ENCODE data around the gene KCNAB3. TPM values are rescaled to one million over a fixed set of nuclear protein-coding genes. Genes with fewer than 3 reads are reported as not detected.

Gene KCNAB3
- total and polyA plus RNA-seq, 8 donors = 0.31 to 7.8 (median 2.9) TPM; not detected in 1

GRCh38 chr17:7916385-7916682, 13.3 kb downstream of the KCNAB3 start:
- H3K4me3 ChIP-seq = peak overlapping the region; percentile 56 to 67 (median 61)
- WGBS, 5 donors = 35 to 62% (median 40%) methylated on average over 9 to 15 of the region's 15 CpGs
- peak overlapping the region; percentile 89 to 96 (median 93) for H3K27ac ChIP-seq
- intact Hi-C loops (cut with DNase I; ENCODE audit: low total_unique reads) = no loop called here
- H3K4me1 ChIP-seq = peaks cover 20 to 48% (median 38%) of the 10 kb centered on the region in 4 donors
- no peaks in the 10 kb centered on the region for H3K27me3 ChIP-seq
- DNase-seq = no peak
- peaks cover 0 to 11% (median 10%) of the 10 kb centered on the region in 4 donors for H3K36me3 ChIP-seq
- TF ChIP-seq POLR2AphosphoS5 (IDR thresholded peaks at IDR 0.05) (no peak), EP300 (IDR thresholded peaks at IDR 0.05) (no peak), CTCF (IDR thresholded peaks at IDR 0.05) (no peak), POLR2A (IDR thresholded peaks at IDR 0.05) (no peak)
- H3K9me3 ChIP-seq = no peaks in the 10 kb centered on the region

GRCh38 chr17:7915611-7916384, 13.9 kb downstream of the KCNAB3 start, which contains the start of gene RNF227:
TSS of gene RNF227 (minus strand) at chr17:7916289. CDS start at chr17:7916195, 94 bp downstream.
- 0 to 2% (median 1%) methylated on average over 33 to 100 of the region's 100 CpGs for WGBS, 5 donors

GRCh38 chr17:7915179-7915610, 14.5 kb downstream of the KCNAB3 start:
- no peak for TF ChIP-seq EP300 (IDR thresholded peaks at IDR 0.05)
- no peak for TF ChIP-seq POLR2A (IDR thresholded peaks at IDR 0.05)
- TF ChIP-seq CTCF (IDR thresholded peaks at IDR 0.05) = no peak
- TF ChIP-seq POLR2AphosphoS5 (IDR thresholded peaks at IDR 0.05) = no peak
- intact Hi-C loops (cut with DNase I; ENCODE audit: low total_unique reads) = no loop called here
- Histone ChIP-seq H3K9me3 (no peaks in the 10 kb centered on the region), H3K27ac (peak overlapping the region; percentile 89 to 96 (median 93)), H3K27me3 (no peaks in the 10 kb centered on the region), H3K4me3 (peak overlapping the region; percentile 56 to 67 (median 61)), H3K4me1 (peaks cover 20 to 48% (median 38%) of the 10 kb centered on the region in 4 donors), H3K36me3 (peaks cover 6 to 22% (median 21%) of the 10 kb centered on the region in 4 donors)
- no peak for DNase-seq
- 2 to 3% (median 3%) methylated on average over 14 to 15 of the region's 15 CpGs for WGBS, 5 donors

More at GRCh38 chr17:7915611-7916384, 13.9 kb downstream of the KCNAB3 start, which contains the start of gene RNF227:
- peak; percentile 91 to 98 for DNase-seq
- no peak for TF ChIP-seq POLR2A (IDR thresholded peaks at IDR 0.05)
- TF ChIP-seq POLR2AphosphoS5 (IDR thresholded peaks at IDR 0.05) = peak; percentile 51 to 81 (median 54)
- Histone ChIP-seq H3K4me3 (peak within 1 kb of the TSS; percentile 56 to 67 (median 61)), H3K36me3 (peaks cover under 1 to 16% (median 15%) of the 10 kb centered on the region in 4 donors), H3K27ac (peak within 1 kb of the TSS; percentile 89 to 96 (median 93)), H3K9me3 (no peaks in the 10 kb centered on the region), H3K4me1 (peaks cover 20 to 48% (median 38%) of the 10 kb centered on the region in 4 donors), H3K27me3 (no peaks in the 10 kb centered on the region)
- intact Hi-C loops (cut with DNase I; ENCODE audit: low total_unique reads) = no loop called here

GRCh38 chr17:7912927-7913524, 16.6 kb downstream of the KCNAB3 start:
- Histone ChIP-seq H3K4me1 (peaks cover 20 to 48% (median 38%) of the 10 kb centered on the region in 4 donors), H3K9me3 (no peaks in the 10 kb centered on the region), H3K27ac (peak overlapping the region in 4 of 5 donors; percentile 22 to 43 (median 31)), H3K36me3 (peaks cover 17 to 44% (median 43%) of the 10 kb centered on the region in 4 donors), H3K4me3 (no peak overlapping the region), H3K27me3 (no peaks in the 10 kb centered on the region)
- intact Hi-C loops (cut with DNase I; ENCODE audit: low total_unique reads) = no loop called here
- TF ChIP-seq CTCF (IDR thresholded peaks at IDR 0.05) (peak in 4 of 7 experiments; percentile 41 to 88 (median 62)), EP300 (IDR thresholded peaks at IDR 0.05) (no peak), POLR2AphosphoS5 (IDR thresholded peaks at IDR 0.05) (peak in 1 of 3 donors; percentile 44), POLR2A (IDR thresholded peaks at IDR 0.05) (no peak)
- peak in 1 of 2 donors; percentile 88 for DNase-seq
- WGBS, 5 donors = 30 to 35% (median 31%) methylated on average over 3 of the region's 3 CpGs
